Left ventricle myocardium inferior (tissue), 1 donor: Measurements from ENCODE around the gene CCDC188. TPM values are rescaled to one million over a fixed set of nuclear protein-coding genes. Genes with fewer than 3 reads are reported as not detected.

Experiments
- DNase-seq: peaks from one replicate; pipeline ENCODE4 v3.0.0-alpha.2; 2020
- H3K27ac ChIP-seq: fragments of 200-600 bp; replicated peaks from 2 replicates; pipeline ENCODE4 v1.8.0; 2021
- H3K27me3 ChIP-seq: fragments of 200-600 bp; 2 replicates; pipeline ENCODE4 v1.8.0; 2021; ENCODE audit warnings: low read depth
- H3K36me3 ChIP-seq: fragments of 200-600 bp; 2 replicates; pipeline ENCODE4 v1.8.0; 2021
- H3K4me1 ChIP-seq: fragments of 200-600 bp; 2 replicates; pipeline ENCODE4 v1.8.0; 2021
- H3K4me3 ChIP-seq: fragments of 200-600 bp; 2 replicates; pipeline ENCODE4 v1.8.0; 2021; ENCODE audit warnings: mild to moderate bottlenecking, moderate library complexity
- H3K9me3 ChIP-seq: fragments of 200-600 bp; replicated peaks from 2 replicates; pipeline ENCODE4 v1.8.0; 2021
- intact Hi-C: fragments of 100-400 bp; cut with micrococcal nuclease; formaldehyde crosslinking; loops from one replicate; pipeline ENCODE4 v1.11.0; 2022
- total RNA-seq: library from RNA; stranded (reverse); fragmentation: NEBNext Ultra II Directional; extraction: Animal tissue kit (Norgen Biotek cat#: 25700); gene quantifications from one replicate; pipeline ENCODE4 v1.2.1, GENCODE V29; 2021
- TF ChIP-seq, protein P1 (sequence below): fragments of 200-600 bp; IDR thresholded peaks from 2 replicates; pipeline ENCODE4 v1.8.0; 2021; ENCODE audit warnings: antibody characterized with exemption, mild to moderate bottlenecking, borderline replicate concordance
- donor health status: DM: no; HTN: yes; CAD: no; lungs with severe emphysema.

The CCDC188 gene
- total RNA-seq, 1 donor from 2014 or later = not detected

DNA sequence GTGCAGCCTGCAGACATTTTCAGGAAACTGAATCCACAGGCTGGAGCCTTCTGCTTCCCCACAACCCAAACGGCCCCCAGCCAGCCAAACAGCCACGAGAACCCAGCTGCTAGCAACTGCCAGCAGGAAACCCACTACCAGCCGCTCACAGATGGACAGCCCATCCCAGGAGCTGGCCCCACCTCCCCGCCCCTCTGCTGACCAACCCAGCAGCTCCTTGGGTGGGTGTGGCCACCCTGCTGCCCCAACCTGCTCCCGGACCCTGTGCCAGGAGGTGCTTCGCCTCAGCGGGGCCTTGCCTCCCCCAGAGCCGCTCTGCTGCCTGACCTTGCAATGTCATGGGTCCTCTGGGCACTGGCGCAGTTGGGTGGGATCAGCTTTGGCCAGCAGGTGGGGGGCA lies 8.2 kb upstream of the CCDC188 start:
- H3K27me3 ChIP-seq = peaks cover 25% of the 10 kb centered on the region
- H3K36me3 ChIP-seq = no peaks in the 10 kb centered on the region
- no peak for DNase-seq
- peaks cover 3% of the 10 kb centered on the region for H3K4me1 ChIP-seq
- TF ChIP-seq, protein P1, sequence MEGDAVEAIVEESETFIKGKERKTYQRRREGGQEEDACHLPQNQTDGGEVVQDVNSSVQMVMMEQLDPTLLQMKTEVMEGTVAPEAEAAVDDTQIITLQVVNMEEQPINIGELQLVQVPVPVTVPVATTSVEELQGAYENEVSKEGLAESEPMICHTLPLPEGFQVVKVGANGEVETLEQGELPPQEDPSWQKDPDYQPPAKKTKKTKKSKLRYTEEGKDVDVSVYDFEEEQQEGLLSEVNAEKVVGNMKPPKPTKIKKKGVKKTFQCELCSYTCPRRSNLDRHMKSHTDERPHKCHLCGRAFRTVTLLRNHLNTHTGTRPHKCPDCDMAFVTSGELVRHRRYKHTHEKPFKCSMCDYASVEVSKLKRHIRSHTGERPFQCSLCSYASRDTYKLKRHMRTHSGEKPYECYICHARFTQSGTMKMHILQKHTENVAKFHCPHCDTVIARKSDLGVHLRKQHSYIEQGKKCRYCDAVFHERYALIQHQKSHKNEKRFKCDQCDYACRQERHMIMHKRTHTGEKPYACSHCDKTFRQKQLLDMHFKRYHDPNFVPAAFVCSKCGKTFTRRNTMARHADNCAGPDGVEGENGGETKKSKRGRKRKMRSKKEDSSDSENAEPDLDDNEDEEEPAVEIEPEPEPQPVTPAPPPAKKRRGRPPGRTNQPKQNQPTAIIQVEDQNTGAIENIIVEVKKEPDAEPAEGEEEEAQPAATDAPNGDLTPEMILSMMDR = no peak
- intact Hi-C loops = loop anchor here (5.0 kb wide), 1 partner anchor 128 kb away; no protein-coding TSS in a partner anchor
- no peak overlapping the region for H3K27ac ChIP-seq
- H3K9me3 ChIP-seq = no peaks in the 10 kb centered on the region
- H3K4me3 ChIP-seq = no peak overlapping the region

DNA sequence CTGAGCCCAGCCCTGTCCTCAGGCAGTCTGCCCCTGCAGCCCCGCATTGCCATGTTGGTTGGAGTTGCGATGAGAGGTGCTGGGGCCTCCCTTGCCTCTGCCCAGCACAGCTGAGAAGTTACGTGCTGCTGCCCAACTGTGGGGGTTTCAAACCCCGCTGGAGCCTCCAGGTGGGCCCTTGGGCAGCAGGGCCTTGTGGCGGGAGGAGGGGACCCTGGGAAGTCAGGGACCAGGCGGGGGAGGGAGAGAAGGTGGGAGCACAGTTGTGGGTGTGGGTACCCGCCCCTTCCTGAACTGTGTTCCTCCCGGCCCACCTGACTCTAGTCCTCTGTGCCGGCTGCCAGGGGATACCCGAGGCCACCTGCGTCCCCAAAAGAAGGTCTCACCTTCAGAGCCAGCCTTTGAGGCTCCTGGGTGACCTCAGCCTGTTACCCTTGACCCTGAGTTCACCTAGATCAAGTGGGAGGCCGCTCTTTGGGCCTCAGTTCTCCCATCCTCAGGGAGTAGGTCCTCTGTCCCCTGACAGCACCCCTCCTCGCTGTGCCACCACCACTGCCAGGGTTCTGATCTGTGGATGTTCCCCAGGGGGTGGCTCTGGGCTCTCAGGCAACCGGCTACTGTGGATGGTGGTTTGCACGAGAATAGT lies 7.7 kb upstream of the CCDC188 start:
- H3K27ac ChIP-seq = no peak overlapping the region
- no peak for DNase-seq
- H3K9me3 ChIP-seq = no peaks in the 10 kb centered on the region
- no peaks in the 10 kb centered on the region for H3K36me3 ChIP-seq
- H3K4me1 ChIP-seq = peaks cover 3% of the 10 kb centered on the region
- TF ChIP-seq, protein P1 = no peak
- H3K27me3 ChIP-seq = peaks cover 25% of the 10 kb centered on the region
- intact Hi-C loops = loop anchor here (5.0 kb wide), 1 partner anchor 129 kb away; no protein-coding TSS in a partner anchor
- no peak overlapping the region for H3K4me3 ChIP-seq

DNA sequence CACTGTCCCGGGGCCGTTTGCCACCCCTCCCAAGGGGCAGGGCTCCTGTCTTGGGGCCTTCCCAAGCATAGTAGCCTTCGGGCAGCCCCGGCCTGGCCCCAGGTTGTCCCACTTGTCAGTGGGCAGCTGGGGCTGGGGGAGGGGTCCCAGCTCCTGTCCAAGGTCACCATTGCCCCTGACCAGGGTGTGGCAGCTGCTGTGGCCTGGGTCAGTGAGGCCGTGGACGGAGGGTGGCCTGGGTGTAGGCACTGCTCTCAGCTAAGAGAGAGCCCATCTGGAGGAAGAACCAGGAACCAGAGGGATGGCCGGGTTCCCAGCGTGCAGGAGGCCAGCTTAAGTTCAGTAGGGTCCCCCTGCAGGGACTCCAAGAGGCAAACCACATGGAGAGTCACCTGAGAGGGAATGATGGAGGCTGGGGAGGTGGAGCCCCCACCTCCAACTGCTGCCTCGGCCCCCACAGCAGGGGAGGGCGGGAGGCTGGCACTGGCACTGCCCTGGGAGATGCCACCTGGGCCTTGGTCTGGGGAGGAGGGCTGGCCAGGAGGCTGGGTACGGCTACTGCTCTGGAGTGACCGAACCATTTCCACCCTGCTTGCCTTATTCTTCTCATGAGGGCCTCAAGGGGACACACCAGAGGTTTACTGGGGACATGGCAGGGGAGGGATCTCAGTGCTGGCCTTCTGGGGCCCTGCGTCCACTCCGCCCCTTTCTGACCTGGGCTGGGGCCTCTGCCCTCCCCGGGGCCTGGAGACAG lies 6.8 kb upstream of the CCDC188 start:
- Histone ChIP-seq H3K27me3 (peaks cover 25% of the 10 kb centered on the region), H3K9me3 (no peaks in the 10 kb centered on the region), H3K27ac (no peak overlapping the region), H3K4me1 (peaks cover 3% of the 10 kb centered on the region), H3K4me3 (no peak overlapping the region), H3K36me3 (no peaks in the 10 kb centered on the region)
- TF ChIP-seq, protein P1 = no peak
- intact Hi-C loops = loop anchor here (5.0 kb wide), 1 partner anchor 130 kb away; no protein-coding TSS in a partner anchor
- DNase-seq = no peak

DNA sequence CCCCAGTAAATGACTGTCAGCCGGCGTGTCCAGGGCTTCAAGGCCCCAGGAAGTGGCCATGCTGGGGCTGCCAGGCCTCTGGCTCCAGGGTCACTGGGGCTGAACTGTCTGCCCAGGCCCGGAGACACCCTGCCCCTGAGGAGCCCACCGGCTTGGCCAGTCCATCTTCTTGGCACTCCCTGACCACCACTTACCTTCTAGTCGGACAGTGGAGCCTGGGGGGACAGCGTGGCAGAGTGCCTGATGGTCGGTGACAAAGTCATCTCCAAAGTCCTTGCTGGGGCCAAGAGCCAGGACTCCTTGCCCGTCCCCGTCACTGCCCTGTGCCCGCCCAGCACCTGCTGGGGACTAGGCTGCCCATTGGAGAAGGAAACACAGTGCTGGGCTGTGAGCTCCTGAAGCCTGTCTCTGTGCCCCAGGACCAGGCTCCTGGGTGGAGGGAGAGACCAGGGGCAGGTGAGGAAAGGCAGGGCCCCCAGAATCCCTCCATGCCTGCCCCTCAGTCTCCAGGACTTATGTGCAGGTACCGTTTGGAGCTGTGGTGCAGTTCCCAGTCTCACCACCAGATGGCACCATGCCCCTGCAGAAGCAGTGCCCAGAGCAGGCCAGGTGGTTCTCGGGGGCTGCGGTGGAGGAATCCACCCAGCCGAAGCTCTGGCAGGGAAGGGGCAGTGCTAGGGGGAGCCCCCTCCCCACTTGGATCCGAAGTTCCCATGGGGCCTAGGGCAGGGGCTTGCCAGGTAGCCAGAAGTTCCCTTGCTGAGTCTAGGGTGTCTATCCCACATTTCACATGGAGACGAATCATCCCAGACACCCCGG lies 6.0 kb upstream of the CCDC188 start:
- H3K9me3 ChIP-seq = no peaks in the 10 kb centered on the region
- peak; percentile 83 for DNase-seq
- H3K27me3 ChIP-seq = peaks cover 25% of the 10 kb centered on the region
- no peak overlapping the region for H3K27ac ChIP-seq
- no peaks in the 10 kb centered on the region for H3K36me3 ChIP-seq
- intact Hi-C loops = loop anchor here (5.0 kb wide), 1 partner anchor 130 kb away; no protein-coding TSS in a partner anchor
- no peak overlapping the region for H3K4me3 ChIP-seq
- H3K4me1 ChIP-seq = peaks cover 3% of the 10 kb centered on the region
- TF ChIP-seq, protein P1 = peak; percentile 98

DNA sequence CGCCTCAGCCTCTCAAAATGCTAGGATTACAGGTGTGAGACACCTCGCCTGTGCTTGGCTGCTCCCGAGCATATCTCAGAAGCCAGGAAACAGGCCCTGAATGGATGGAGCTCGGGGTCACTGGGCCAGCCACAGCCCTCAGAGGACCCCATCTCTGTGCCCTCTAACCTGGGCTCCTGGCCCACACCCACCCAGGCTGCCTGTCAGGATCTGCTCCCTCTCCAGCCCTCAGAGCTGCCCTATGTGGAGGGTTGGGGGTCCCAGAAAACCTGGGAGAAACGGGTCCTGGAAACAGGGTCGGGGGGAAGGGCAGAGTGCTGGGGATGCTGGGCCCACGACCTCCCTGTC lies 5.2 kb upstream of the CCDC188 start:
- intact Hi-C loops = loop anchor here (5.0 kb wide), 1 partner anchor 131 kb away; no protein-coding TSS in a partner anchor
- H3K4me3 ChIP-seq = no peak overlapping the region
- TF ChIP-seq, protein P1 = no peak
- peaks cover 25% of the 10 kb centered on the region for H3K27me3 ChIP-seq
- no peaks in the 10 kb centered on the region for H3K36me3 ChIP-seq
- H3K4me1 ChIP-seq = peaks cover 3% of the 10 kb centered on the region
- DNase-seq = no peak
- H3K27ac ChIP-seq = no peak overlapping the region
- no peaks in the 10 kb centered on the region for H3K9me3 ChIP-seq
